GM18951 (cell line): ENCODE measurements around the gene WDR19.
"Not testable (repeated sequence)": the region's sequence is repeated elsewhere in the genome, so short reads cannot be mapped to it uniquely, and the experiment has no call there.

Experiments used
- POLR2A ChIP-seq: IDR thresholded peaks from 4 replicates; pipeline ENCODE4 v1.6.1; 2011; ENCODE audit warnings: mild to moderate bottlenecking; ENCODE audit not compliant: insufficient read length, insufficient read depth; ENCODE audit errors: extremely low read depth
- in situ Hi-C: fragments of 300-500 bp; cut with MboI; formaldehyde crosslinking; loops from one replicate; pipeline ENCODE4 v1.12.0; 2022; ENCODE audit warnings: low sequenced_read_pairs, mixed read lengths, inconsistent platforms; ENCODE audit not compliant: unreplicated experiment

The WDR19 gene

DNA sequence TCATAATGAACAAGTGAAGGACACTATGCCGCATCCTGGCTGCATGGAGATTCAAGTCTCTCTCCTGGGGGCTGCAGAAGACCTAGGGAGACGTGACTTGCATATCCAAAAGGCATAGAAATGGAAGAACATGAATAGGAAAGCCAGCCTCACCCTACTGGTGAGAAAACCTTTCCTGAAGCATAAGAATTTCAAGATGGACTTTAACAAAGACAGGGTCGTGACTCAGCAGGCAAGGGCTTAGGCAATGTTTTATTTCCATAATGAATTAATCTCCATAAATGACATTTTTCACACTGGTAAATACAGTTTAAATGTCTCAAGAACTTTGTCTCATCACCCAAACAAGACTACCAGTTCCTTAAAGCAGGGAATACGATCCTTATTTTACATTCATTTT lies 104.9 kb downstream of the WDR19 start:
- no peak for TF ChIP-seq POLR2A
- in situ Hi-C loops, result no loop called here

DNA sequence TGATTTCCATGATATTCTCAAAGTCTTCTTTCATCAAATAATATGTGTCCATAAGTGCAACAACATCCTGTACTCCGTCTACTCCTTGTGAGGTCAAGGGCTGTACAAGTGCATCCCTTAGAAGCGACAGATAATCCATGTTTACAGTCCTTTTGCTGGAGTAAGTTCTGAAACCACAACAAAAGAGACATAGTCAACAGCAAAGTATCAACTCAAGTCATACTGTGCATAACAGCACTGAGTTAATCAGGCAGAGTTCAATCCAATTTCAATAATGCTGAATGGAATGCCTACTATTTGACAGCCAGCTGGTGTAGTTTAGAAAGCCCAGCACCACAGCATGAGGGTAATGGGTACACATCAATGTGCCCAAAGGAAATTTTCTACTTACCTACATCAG lies 109.4 kb downstream of the WDR19 start:
- in situ Hi-C loops, result no loop called here
- TF ChIP-seq POLR2A, result no peak

DNA sequence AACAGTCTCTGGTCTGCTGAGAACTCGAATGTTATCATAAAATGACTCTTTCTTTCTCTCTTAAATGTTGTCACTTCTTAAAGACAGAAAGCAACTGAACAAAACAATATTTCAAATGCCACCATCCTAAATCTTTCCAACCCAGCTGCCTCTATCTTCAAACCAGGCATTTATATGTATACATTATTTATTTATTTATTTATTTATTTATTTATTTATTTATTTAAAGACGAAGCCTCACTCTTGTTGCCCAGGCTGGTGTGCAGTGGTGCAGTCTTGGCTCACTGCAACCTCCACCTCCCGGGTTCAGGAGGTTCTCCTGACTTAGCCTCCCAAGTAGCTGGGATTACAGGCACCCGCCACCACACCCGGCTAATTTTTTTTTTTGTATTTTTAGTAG lies 110.1 kb downstream of the WDR19 start:
- in situ Hi-C loops, result not testable (repeated sequence)

DNA sequence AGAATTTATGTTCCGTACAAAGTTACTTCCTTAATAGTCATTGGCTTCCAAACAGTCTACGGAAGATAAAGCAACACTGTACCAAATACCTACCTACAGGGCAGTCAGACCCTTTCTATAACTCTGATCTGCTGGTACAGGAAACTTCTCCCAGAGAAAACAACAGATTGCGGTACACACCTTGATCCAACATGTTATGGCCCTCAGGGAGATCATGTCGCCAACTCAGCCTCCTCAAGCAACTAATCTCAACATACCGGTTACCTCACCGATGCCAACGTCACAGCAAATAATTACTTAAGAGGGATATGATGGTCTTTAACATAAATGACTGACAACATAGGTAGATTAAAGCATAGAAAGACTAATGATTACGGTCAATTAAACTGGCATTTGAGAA lies 113.5 kb downstream of the WDR19 start:
- TF ChIP-seq POLR2A, result no peak
- in situ Hi-C loops, result no loop called here

DNA sequence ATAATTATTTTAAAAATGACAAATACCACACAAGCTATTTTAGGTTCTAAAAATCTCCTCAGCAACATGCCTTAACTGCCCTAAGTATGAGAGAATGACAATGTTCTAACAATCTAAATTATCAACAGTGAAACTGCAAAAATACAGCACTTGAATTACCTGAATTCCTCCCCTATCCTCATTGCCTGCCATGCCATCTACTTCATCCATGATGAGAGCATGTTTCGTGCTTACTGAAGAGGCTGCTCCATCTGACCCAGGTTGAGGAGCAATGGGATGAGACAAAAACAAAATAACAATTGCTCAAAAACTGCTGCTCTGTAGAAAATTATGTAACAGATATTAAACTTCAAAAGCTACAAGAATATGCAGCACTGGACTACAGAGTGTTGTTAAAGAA lies 120.6 kb downstream of the WDR19 start:
- no peak for TF ChIP-seq POLR2A
- in situ Hi-C loops, result no loop called here

DNA sequence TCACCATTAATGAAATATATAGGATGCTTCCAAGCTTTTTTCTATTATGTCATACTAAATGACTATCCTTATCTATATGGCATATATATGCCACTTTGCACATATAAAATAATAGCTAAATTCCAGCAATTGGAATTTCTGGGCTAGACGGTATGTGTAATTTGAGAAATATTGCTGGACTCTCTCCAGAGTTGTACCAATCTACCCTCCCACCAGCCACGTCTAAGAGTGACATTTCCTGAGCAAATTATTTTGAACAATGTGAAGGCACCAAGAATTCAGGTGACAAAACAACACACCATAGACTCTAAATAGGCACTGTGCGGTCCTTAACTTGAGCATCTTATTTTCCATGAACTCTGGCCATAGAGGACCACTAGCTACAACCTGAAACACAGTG lies 121.5 kb downstream of the WDR19 start:
- TF ChIP-seq POLR2A, result no peak
- in situ Hi-C loops, result no loop called here

DNA sequence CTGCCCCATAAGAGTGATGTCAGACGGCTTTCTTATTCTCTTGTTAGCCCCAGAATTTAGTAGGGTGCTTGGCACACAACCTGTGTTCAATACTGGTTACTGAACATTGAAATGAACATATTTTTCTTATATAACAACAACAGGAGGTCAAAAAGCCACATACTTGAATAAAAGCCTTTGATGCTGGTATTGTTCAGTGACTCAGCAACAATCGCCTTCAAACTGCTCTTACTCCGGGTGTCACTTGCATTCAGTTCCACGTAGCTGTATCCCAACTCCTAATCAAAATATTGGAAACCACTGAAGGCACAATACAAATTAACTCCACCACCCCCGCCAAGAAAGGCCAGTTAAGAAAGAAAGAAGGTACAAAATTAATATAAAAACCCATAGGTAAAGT lies 122.3 kb downstream of the WDR19 start:
- no peak for TF ChIP-seq POLR2A
- in situ Hi-C loops, result no loop called here

DNA sequence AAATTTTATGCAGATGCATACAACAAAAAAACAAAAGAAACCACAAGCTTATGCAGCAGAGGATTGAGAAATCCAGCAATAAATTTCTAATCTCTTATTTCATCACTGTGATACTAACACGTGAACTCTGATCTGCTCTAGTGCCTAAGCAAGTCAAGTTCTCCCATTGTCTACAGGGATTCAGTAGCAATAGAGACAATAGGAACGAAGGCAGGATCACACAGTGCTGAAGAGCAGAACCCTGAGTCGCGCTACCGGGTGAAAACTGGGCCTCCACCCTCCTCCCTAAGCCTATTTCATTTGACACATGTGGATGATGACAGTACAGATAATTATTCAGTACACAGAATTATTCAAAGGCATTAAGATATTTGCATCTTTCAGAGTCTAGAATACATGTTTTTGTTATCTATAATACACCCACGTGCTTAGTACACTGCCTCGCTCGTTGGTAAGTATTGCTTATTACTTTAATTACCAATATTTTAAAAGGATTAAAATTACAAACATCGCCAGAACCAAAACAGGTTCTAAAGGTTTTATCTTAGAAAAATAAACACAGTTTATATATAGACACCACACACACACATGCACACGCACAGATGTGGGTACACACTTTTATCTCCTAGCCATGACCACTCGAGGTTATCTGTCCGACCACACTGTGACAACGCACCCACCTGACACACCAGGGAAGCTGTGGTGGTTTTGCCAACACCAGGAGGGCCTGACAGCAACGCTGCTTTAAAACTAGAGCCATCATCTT lies 123.8 kb downstream of the WDR19 start:
- in situ Hi-C loops, result no loop called here
- TF ChIP-seq POLR2A, result no peak

DNA sequence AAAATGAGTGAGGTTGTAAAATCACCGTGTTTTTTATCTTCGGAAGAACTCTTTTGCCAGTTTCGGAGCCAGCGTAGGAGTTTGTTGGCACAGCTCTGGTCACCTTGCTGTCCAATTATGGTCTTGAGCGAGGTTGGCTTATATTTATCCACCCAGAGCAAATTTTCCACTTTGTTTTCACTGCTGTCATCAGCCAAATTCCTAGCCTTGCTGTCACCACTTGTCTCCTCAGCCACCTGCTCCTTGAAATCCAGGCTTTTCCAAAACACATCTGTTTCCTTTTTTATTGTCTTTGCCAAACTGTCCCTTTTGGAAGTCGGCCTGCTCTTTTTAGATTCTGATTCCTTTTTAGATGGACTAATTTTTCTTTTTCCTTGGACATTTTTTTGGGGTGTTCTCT lies 126.3 kb downstream of the WDR19 start:
- in situ Hi-C loops, result no loop called here
- no peak for TF ChIP-seq POLR2A

DNA sequence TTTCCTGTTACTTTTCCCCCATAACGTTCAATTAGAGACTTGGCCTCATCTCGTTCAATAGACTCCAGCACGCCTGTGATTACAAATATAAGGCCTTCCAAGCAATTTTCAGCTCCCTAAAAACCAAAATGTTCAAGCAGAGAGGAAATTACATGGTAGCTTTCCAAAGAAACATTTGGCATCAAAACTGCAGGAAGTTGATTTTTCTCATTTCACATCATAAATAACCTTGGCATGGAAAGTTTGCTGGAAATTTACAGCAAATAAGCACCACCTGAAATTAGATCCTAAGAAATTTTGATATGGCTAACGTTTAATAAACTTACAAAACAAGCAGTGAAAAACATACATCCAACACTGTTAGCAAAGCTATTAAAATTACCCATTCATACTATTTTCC lies 130.5 kb downstream of the WDR19 start:
- TF ChIP-seq POLR2A, result no peak
- in situ Hi-C loops, result no loop called here

DNA sequence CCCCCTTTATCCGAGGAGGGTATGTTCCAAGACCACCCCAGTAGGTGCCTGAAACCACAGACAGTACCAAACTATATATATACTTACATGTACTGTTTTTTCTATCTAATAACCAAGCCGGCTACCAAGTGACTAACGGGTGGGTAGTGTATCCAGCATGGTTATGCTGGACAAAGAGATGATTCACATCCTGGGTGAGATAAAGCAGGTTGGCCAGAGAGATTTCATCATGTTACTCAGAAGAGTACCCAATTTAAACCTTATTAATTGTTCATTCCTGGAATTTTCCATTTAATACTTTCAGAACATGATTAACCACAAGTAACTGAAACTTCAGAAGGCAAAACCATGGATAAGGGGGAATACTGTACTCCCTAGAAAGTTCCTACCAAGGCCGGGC lies 137.3 kb downstream of the WDR19 start:
- in situ Hi-C loops, result no loop called here
- no peak for TF ChIP-seq POLR2A

DNA sequence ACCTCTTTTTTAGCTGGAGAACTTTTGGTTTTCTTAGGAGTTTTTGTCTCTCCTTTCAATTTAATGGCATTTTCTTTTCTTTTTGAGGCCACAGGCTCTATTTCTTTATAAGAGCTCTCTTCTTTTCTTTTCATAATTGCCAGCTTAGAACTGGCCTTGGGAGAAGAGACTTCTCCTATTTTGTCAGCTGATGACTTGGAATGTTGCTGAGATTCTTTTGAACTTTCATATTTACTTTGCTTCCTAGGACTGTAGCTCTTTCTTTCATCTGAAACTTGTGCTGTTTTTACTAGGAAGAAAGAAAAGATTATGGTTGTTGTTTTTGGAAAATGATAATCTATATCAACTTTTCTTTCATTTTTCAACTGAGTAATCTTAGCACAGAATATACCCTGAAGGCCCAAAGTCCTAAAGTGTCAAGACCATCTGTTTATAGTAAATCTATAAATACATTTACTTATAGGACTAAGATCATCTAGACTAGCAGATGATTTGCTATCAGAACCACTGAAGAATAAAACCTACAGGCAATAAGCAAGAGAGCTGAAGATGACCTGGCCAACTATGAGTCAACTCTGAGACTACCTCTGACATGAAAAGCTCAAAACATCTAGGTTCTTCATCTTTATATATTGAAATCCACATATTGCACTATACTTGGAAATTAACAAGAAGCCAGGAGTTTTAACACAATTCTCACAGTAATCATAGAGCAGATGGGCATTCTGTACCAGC lies 138.2 kb downstream of the WDR19 start:
- in situ Hi-C loops, result no loop called here
- TF ChIP-seq POLR2A, result no peak

DNA sequence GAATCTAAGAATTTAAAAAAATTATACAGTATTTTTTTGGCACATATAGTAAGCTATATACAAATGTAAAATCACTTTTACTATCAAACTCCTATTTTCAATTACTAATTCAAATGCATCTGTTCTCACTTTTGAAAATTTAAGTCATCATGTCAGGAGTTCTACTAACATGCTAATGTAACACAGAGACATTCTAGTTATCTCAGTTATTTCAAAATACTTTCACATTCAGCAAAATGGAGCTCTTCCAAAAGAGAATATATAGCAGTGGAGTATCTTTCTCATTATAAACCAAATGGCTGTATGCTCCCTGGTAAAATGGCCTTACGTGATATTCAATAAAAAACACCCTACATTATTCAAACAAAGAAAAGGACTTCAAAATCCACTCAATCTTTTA lies 141.5 kb downstream of the WDR19 start:
- TF ChIP-seq POLR2A, result no peak
- in situ Hi-C loops, result no loop called here

DNA sequence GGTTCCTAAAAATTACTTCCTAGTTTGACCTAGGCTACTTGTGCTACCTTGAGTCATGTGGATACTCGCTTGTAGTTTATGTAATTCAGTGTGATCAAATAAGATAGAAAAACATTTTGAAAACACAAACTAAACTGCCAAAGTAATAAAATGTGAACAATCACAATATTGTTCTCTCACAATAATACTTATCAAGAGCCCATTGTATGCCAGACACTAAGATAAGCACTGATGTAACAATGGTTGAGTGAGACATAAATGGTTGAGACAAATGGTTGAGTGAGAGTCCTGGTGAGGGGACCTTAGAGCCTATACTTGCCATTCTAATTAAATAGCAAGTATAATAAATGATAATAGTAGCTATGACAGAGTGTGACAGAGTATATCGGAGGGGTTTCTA lies 142.1 kb downstream of the WDR19 start:
- in situ Hi-C loops, result no loop called here
- TF ChIP-seq POLR2A, result no peak
